Measurements from ENCODE around the gene LHFPL2. TPM values are rescaled to one million over a fixed set of nuclear protein-coding genes. Genes with fewer than 3 reads are reported as not detected.
"Not testable (repeated sequence)": the region's sequence is repeated elsewhere in the genome, so short reads cannot be mapped to it uniquely, and the experiment has no call there.

Gene LHFPL2
- total RNA-seq, 1 experiment from 2014 or later, result 17.9 TPM

- POLR2A ChIA-PET, result no interaction called here
- CTCF ChIA-PET, result no interaction called here
- Histone ChIP-seq H3K36me3 (ENCODE audit: control insufficient read depth in 1 of 2, insufficient read depth in 2 of 2, low read length in 2 of 2) (peaks cover 0 to 4% of the 10 kb centered on the region in 2 experiments; a peak in 2 of 4 replicates), H2AFZ (ENCODE audit: low read depth, low read length, poor library complexity, severe bottlenecking) (no peak overlapping the region), H3K9me2 (ENCODE audit: insufficient read depth) (no peaks in the 10 kb centered on the region), H3K27ac (ENCODE audit: low read depth, low read length) (no peak overlapping the region), H3K9me3 (ENCODE audit: control insufficient read depth in 1 of 2, insufficient read depth in 1 of 2, low read depth in 1 of 2, low read length in 2 of 2) (no peaks in the 10 kb centered on the region), H3K4me2 (ENCODE audit: low read length) (no peak overlapping the region), H3K27me3 (ENCODE audit: insufficient read depth, low read length) (no peaks in the 10 kb centered on the region), H3K79me2 (ENCODE audit: insufficient read depth, low read length) (no peaks in the 10 kb centered on the region; the same call in 1 of the 2 replicates), H3K4me3 (replicated peaks in 1 of 2; ENCODE audit: low read depth in 1 of 2, low read length in 2 of 2) (no peak overlapping the region), H3K4me1 (ENCODE audit: control insufficient read depth in 1 of 2, insufficient read depth in 2 of 2, low read length in 2 of 2) (peaks cover 0 to 6% of the 10 kb centered on the region in 2 experiments; a peak in 3 of 4 replicates), H4K20me1 (ENCODE audit: insufficient read depth) (no peaks in the 10 kb centered on the region), H3K9ac (ENCODE audit: low read length) (no peak overlapping the region)
- BruUV-seq (replicated peaks), result no TSS peak
- intact Hi-C loops (cut with micrococcal nuclease), result no loop called here
- ATAC-seq, result no peak
- RAD21 ChIA-PET (ENCODE audit: low non-redundant PET in 1 of 2, low total read pairs in 2 of 2, uncharacterized antibody in 2 of 2, unreplicated experiment in 2 of 2), result no interaction called here
- TF ChIP-seq CTCF (IDR thresholded peaks at IDR 0.05 in 2 of 3, conservative IDR thresholded peaks at IDR 0.05 in 1 of 3; ENCODE audit: borderline replicate concordance in 1 of 3, insufficient read depth in 1 of 3, low read depth in 2 of 3, low read length in 2 of 3) (no peak), EZH2 (IDR thresholded peaks at IDR 0.05) (no peak), CBX3 (IDR thresholded peaks at IDR 0.05; ENCODE audit: low read depth) (no peak), TCF7L2 (IDR thresholded peaks at IDR 0.05; ENCODE audit: borderline replicate concordance, extremely low read depth, insufficient read depth, insufficient read length) (no peak), YY1 (IDR thresholded peaks at IDR 0.05; ENCODE audit: extremely low read depth, insufficient replicate concordance, low read depth, low read length) (no peak), ZNF274 (IDR thresholded peaks at IDR 0.05; ENCODE audit: low read depth, low read length) (no peak), ELF1 (IDR thresholded peaks at IDR 0.05; ENCODE audit: borderline replicate concordance, low read depth) (no peak), ZBTB33 (IDR thresholded peaks at IDR 0.05; ENCODE audit: extremely low read depth, insufficient replicate concordance, low read length) (no peak)
- no peak for DNase-seq (ENCODE audit: low read depth, low spot score)
Observed at GRCh38 chr5:78621291-78621738, 27.3 kb downstream of the LHFPL2 start.

- H3K9me3 ChIP-seq (ENCODE audit: control insufficient read depth in 1 of 2, insufficient read depth in 1 of 2, low read depth in 1 of 2, low read length in 2 of 2); DNase-seq (ENCODE audit: low read depth, low spot score); intact Hi-C loops (cut with micrococcal nuclease); ATAC-seq; H3K4me3 ChIP-seq (replicated peaks in 1 of 2; ENCODE audit: low read depth in 1 of 2, low read length in 2 of 2); H4K20me1 ChIP-seq (ENCODE audit: insufficient read depth); RAD21 ChIA-PET (ENCODE audit: low non-redundant PET in 1 of 2, low total read pairs in 2 of 2, uncharacterized antibody in 2 of 2, unreplicated experiment in 2 of 2); H3K4me2 ChIP-seq (ENCODE audit: low read length); H3K9me2 ChIP-seq (ENCODE audit: insufficient read depth); H3K36me3 ChIP-seq (ENCODE audit: control insufficient read depth in 1 of 2, insufficient read depth in 2 of 2, low read length in 2 of 2); H3K27ac ChIP-seq (ENCODE audit: low read depth, low read length); BruUV-seq (replicated peaks); H3K27me3 ChIP-seq (ENCODE audit: insufficient read depth, low read length); CTCF ChIA-PET; POLR2A ChIA-PET; H3K9ac ChIP-seq (ENCODE audit: low read length); H2AFZ ChIP-seq (ENCODE audit: low read depth, low read length, poor library complexity, severe bottlenecking); H3K79me2 ChIP-seq (ENCODE audit: insufficient read depth, low read length): not testable (repeated sequence)
- H3K4me1 ChIP-seq (ENCODE audit: control insufficient read depth in 1 of 2, insufficient read depth in 2 of 2, low read length in 2 of 2), result peaks cover 0 to 18% of the 10 kb centered on the region in 2 experiments; a peak in 3 of 4 replicates
Observed at GRCh38 chr5:78620119-78620518, 28.5 kb downstream of the LHFPL2 start.
